ACHN (cell line): ENCODE measurements around the gene ATG9B.
"Not testable (repeated sequence)": the region's sequence is repeated elsewhere in the genome, so short reads cannot be mapped to it uniquely, and the experiment has no call there.

ENCODE experiments used
- DNase-seq: peaks from one replicate; pipeline ENCODE4 v3.0.0-alpha.2; 2015
- in situ Hi-C: cut with HindIII; loops from 2 replicates; pipeline ENCODE4 v1.10.0; 2017; ENCODE audit warnings: low sequenced_read_pairs, low pct_ligation_motif_present, low pct_unique_long_range_greater_than_20kb

ATG9B gene

DNA sequence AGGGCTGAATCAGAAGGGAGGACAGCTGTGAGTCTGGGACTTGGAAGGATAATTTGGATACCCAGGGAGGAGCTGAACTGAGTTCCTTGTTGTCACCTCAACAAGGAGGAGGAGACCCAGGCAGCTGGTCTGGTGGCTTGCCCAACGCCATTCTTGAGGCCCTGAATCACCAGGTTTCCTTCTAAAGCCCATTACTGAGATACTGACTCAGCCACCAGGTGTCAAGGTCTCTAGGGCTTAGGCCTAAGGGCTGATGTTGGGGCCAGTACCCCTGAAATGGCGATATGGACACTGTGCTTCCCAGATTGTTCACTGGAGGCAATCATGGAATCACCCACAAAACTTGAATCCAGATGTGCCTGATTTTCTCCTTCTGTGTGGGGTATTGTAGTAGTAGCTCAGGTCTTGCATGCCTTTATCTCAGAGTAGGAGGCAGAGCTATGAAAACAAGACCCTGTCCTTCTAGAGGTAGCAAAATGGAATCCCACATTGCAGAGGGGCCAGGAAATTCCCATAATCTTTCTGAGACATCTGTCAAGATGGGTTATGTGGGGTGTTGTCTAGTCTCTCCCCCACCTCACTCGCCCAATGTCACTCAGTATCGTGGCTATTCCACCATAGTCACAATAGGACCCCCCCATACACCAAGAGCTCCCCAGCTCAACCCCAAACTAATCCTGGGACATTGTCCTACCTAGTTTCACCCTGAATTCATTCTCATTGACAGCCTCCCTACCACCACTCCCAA lies 1.8 kb upstream of the ATG9B start:
- in situ Hi-C loops = no loop called here
- DNase-seq = peak; percentile 55

DNA sequence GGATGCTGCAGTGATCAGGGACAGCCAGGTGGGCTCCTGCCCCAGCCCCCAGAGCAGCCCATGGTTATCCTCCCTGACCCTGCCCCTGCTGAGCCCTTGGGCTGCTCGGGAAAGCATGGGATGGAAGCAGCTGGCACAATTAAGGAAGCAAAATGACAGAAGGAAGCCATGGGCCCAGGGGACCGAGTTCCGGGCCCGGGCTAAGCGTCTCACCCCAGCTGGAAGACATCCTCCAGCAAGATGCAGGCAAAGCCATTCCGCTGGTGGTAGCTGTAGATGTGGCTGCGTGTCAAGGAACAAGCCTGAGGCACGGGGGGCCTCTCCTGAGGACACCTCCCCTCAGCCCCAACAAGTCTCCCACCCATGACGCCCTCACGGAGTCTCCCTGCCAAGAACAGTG lies 1.1 kb downstream of the ATG9B start:
- in situ Hi-C loops = no loop called here

GRCh38 chr7:151020231-151020630 lies 4.1 kb downstream of the ATG9B start:
- in situ Hi-C loops = no loop called here
- no peak for DNase-seq

More for the DNA sequence above, 1.1 kb downstream of the ATG9B start:
- DNase-seq = no peak

- DNase-seq = no peak
- in situ Hi-C loops = no loop called here
Observed at GRCh38 chr7:151019130-151019447, 5.2 kb downstream of the ATG9B start.

DNA sequence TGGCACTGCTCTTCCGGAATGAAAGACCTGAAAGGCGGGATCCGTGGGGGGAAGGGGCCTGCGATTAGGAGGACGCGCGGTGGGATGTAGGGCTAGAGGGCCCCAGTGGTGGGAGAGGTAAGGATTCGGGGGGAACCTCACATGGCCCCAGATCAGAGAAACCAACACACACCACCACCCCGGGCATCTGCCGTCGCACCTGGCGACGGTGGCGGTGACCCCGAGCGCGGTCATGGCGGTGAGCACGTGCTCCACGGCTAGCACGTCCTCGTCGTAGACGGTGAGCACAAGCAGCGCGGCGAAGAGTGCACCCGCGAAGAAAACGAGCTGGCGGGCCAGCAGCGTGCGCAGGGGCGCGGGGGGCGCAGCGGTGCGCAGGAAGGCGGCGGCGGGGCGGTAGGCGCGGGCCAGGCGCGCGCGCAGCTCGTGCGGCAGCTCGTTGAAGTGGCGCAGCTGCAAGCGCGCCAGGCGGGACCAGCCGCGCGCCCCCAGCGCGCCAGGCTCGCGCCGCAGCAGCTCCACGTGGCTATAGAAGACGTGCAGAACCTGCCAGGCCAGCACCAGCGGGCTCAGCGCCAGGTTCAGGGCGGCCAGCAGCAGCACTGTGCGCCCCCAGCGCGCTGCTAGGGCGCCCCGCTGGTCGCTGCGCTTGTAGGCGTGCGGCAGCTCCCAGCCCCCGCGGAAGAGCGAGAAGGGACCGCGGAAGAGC lies 5.7 kb downstream of the ATG9B start:
- in situ Hi-C loops = no loop called here
- no peak for DNase-seq

GRCh38 chr7:151017953-151018420 lies 6.3 kb downstream of the ATG9B start:
- peak; percentile 68 for DNase-seq
- in situ Hi-C loops = no loop called here

DNA sequence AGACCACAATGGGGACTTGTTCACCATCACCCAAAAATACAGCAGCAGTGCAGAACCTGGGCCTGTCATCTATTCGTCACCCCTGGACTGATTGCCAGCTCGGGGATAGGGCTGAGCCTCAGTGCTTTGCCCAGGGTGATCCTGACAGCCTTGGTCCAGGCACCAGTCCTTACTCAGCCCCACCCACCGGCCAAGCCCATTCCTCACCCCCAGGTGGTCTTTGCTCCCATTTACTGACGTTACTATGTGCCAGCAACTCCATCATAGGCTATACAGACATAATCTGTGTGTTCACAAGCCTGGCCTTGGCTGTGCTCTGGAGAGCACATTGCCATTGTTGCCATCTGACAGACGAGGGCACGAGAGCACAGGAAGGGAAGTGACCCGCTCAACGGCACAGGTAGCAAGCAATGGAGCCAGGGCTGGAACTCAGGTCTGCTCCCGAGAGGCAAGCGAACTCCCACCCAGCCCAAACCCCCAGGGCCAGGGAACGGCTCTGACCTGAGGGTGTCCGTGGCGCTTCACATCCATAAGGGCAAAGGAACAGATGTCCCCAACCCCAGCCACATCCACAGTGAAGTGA lies 6.8 kb downstream of the ATG9B start:
- in situ Hi-C loops = no loop called here
- no peak for DNase-seq

DNA sequence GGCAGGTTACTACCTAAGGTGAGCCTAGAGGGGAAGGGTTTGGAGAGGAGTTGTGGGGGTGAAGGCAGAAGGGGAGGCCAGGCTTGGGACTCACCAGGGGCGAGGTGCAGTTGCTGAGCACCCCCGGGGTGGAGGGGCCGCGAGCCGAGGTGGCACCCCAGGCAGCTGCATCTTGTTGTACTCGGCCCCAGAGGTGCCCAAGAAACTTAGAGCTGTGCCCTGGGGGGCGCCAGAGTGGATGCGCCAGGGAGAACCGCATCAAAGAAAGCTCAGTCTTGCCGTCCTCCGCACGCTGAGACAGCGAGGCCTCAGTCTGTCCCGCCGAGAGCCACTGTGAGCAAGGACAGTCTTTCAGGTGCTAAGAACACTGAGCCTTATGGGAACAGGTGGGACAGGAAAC lies 7.4 kb downstream of the ATG9B start:
- no peak for DNase-seq
- in situ Hi-C loops = no loop called here

- DNase-seq = no peak
- in situ Hi-C loops = no loop called here
Observed at GRCh38 chr7:151016505-151016904, 7.8 kb downstream of the ATG9B start.

DNA sequence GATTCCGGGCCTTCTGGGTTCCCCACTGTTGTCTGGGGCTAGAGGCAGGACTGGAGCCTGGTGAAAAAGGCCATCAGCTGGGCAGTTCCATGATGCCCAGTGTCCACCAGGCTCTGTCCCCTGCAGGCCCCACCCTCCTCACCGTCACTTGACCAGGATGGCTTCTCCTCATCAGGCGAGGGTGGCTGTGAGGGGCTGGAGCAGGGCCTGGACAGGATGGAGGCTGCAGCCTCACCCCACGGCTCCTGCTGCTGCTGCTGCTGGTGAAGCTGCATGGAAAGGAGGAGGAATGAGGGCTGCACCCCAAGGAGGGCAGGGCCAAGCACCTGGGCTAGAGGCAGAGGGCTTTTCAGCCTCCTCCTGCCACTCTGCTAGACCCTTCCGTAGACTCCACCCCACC lies 8.3 kb downstream of the ATG9B start:
- DNase-seq = no peak
- in situ Hi-C loops = no loop called here

GRCh38 chr7:151014950-151015349 lies 9.3 kb downstream of the ATG9B start:
- DNase-seq = no peak
- in situ Hi-C loops = no loop called here

- in situ Hi-C loops = no loop called here
- DNase-seq = no peak
Observed at GRCh38 chr7:151013733-151014497, 10.4 kb downstream of the ATG9B start.

GRCh38 chr7:151013356-151013732 lies 10.9 kb downstream of the ATG9B start:
- DNase-seq = no peak
- in situ Hi-C loops = no loop called here

DNA sequence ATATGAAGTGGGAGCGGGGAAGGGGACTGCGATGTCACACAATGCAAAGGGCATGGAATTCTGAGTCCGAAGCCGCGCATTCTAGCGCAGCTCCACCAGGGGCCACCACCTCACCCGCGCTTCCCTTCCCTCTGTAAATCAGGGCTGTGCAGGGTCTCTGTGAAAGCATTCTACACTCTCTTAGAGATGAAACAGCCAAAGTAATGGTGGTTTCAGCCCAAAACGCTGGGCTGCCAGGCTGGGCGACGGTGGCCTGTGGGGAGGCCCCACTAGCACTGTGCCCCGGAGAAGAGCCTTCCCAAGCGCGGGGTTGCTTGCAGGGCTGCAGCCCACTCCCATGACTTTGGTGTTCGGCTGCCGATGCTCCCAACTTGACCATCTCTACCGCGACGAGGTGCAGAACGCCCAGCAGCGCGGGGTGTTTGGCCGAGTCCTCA lies 11.4 kb downstream of the ATG9B start:
- DNase-seq = peak; percentile 48

GRCh38 chr7:151012031-151012692 lies 12.1 kb downstream of the ATG9B start:
- in situ Hi-C loops = no loop called here
- DNase-seq = no peak

More for the DNA sequence above, 11.4 kb downstream of the ATG9B start:
- in situ Hi-C loops = no loop called here

DNA sequence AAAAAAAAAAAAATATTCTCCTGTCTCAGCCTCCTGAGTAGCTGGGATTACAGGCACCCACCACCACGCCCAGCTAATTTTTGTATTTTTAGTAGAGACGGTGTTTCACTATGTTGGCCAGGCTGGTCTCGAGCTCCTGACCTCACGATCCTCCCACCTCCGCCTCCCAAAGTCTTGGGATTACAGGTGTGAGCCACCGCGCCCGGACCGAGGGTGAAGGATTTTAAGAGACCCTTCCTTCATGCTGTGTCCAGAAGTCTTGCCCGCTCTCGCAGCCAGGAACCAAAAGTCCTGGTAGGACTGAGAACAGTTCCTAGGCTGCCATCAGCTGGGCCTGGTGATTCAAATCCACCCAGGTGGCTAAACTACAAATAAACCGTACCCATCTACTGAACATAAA lies 12.7 kb downstream of the ATG9B start:
- in situ Hi-C loops, DNase-seq: not testable (repeated sequence)

GRCh38 chr7:151011097-151011409 lies 13.2 kb downstream of the ATG9B start:
- no peak for DNase-seq
- in situ Hi-C loops = no loop called here

GRCh38 chr7:151010307-151011096 lies 13.8 kb downstream of the ATG9B start:
- in situ Hi-C loops = no loop called here
- no peak for DNase-seq
